ENCODE results near the gene SPHK2.

Gene SPHK2

GRCh38 chr19:48614436-48615230, 4.7 kb upstream of the SPHK2 start, which contains the start of gene FAM83E:
FAM83E (minus strand) TSS chr19:48615076; CDS start chr19:48613372, 1,704 bp downstream.
- no peak for DNase-seq
- Histone ChIP-seq H3K27me3 (replicated peaks; ENCODE audit: control insufficient read depth, insufficient read depth, low read length, poor library complexity, severe bottlenecking) (no peaks in the 10 kb centered on the region), H3K4me3 (ENCODE audit: insufficient read depth, low read depth, low read length, poor library complexity, severe bottlenecking) (no peak within 1 kb of the TSS), H3K27ac (ENCODE audit: insufficient read depth, low read length, poor library complexity, severe bottlenecking) (no peak within 1 kb of the TSS), H3K9me3 (ENCODE audit: control insufficient read depth, low read length) (no peaks in the 10 kb centered on the region), H3K4me1 (ENCODE audit: control insufficient read depth, insufficient read depth, low read length, poor library complexity, severe bottlenecking) (peaks cover 29% of the 10 kb centered on the region), H3K36me3 (ENCODE audit: control insufficient read depth, insufficient read depth, low read length) (peaks cover 32% of the 10 kb centered on the region)

DNA sequence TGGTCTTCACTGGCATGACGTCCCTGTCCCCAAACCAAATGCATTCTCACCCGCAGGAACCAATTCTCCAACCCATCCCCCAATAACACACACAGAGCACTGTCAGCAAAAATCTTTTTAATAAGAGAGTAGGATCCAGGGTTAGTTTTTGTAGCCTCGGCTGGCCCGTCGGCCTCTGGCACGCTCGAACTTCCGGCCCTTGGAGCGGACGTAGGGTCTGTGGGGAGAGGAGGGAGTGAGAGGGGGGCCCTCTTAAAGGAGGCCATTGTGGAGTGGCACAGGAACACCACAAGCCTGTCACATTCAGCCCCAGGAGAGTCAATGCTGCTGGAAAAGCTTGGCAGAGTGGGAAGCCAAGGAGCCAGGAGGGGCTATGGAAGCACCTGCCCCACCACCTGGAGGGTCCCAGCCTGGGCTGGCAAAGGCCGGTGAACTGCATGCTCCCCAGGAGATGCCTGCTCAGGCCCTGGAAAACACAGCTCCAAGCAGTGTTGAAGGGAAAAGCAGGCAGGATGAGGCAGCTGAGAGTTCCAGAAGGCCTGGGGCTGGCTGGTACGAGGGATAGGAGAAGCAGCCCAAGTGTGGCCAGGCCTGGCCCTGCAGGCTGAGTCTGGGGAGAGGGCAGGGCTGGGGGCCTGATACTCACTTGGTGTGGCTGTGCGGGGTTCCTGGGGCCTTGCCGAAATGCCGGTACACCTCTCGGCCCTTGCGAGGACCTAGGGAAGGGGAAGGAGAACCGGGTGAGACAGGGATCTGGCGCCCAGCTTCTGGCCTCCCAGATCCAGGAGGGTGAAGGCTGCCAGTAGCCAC, 3.9 kb upstream of the SPHK2 start:
- Histone ChIP-seq H3K27ac (ENCODE audit: insufficient read depth, low read length, poor library complexity, severe bottlenecking) (no peak overlapping the region), H3K4me3 (ENCODE audit: insufficient read depth, low read depth, low read length, poor library complexity, severe bottlenecking) (no peak overlapping the region), H3K9me3 (ENCODE audit: control insufficient read depth, low read length) (no peaks in the 10 kb centered on the region), H3K36me3 (ENCODE audit: control insufficient read depth, insufficient read depth, low read length) (peaks cover 32% of the 10 kb centered on the region), H3K27me3 (replicated peaks; ENCODE audit: control insufficient read depth, insufficient read depth, low read length, poor library complexity, severe bottlenecking) (no peaks in the 10 kb centered on the region), H3K4me1 (ENCODE audit: control insufficient read depth, insufficient read depth, low read length, poor library complexity, severe bottlenecking) (peaks cover 32% of the 10 kb centered on the region)
- DNase-seq, result no peak

- H3K4me1 ChIP-seq (ENCODE audit: control insufficient read depth, insufficient read depth, low read length, poor library complexity, severe bottlenecking), result peaks cover 32% of the 10 kb centered on the region
- H3K36me3 ChIP-seq (ENCODE audit: control insufficient read depth, insufficient read depth, low read length), result peaks cover 32% of the 10 kb centered on the region
- no peaks in the 10 kb centered on the region for H3K9me3 ChIP-seq (ENCODE audit: control insufficient read depth, low read length)
- H3K27ac ChIP-seq (ENCODE audit: insufficient read depth, low read length, poor library complexity, severe bottlenecking), result peak overlapping the region; percentile 88
- no peak overlapping the region for H3K4me3 ChIP-seq (ENCODE audit: insufficient read depth, low read depth, low read length, poor library complexity, severe bottlenecking)
- H3K27me3 ChIP-seq (replicated peaks; ENCODE audit: control insufficient read depth, insufficient read depth, low read length, poor library complexity, severe bottlenecking), result no peaks in the 10 kb centered on the region
- no peak for DNase-seq
Observed at GRCh38 chr19:48616041-48616436, 3.3 kb upstream of the SPHK2 start.

GRCh38 chr19:48616491-48617056, 2.7 kb upstream of the SPHK2 start:
- Histone ChIP-seq H3K4me1 (ENCODE audit: control insufficient read depth, insufficient read depth, low read length, poor library complexity, severe bottlenecking) (peaks cover 32% of the 10 kb centered on the region), H3K9me3 (ENCODE audit: control insufficient read depth, low read length) (no peaks in the 10 kb centered on the region), H3K36me3 (ENCODE audit: control insufficient read depth, insufficient read depth, low read length) (peaks cover 32% of the 10 kb centered on the region), H3K27me3 (replicated peaks; ENCODE audit: control insufficient read depth, insufficient read depth, low read length, poor library complexity, severe bottlenecking) (no peaks in the 10 kb centered on the region), H3K27ac (ENCODE audit: insufficient read depth, low read length, poor library complexity, severe bottlenecking) (peak overlapping the region; percentile 88), H3K4me3 (ENCODE audit: insufficient read depth, low read depth, low read length, poor library complexity, severe bottlenecking) (no peak overlapping the region)
- DNase-seq, result no peak

- no peak for DNase-seq
- Histone ChIP-seq H3K4me1 (ENCODE audit: control insufficient read depth, insufficient read depth, low read length, poor library complexity, severe bottlenecking) (peaks cover 32% of the 10 kb centered on the region), H3K27me3 (replicated peaks; ENCODE audit: control insufficient read depth, insufficient read depth, low read length, poor library complexity, severe bottlenecking) (no peaks in the 10 kb centered on the region), H3K4me3 (ENCODE audit: insufficient read depth, low read depth, low read length, poor library complexity, severe bottlenecking) (peak overlapping the region; percentile 93), H3K9me3 (ENCODE audit: control insufficient read depth, low read length) (no peaks in the 10 kb centered on the region), H3K36me3 (ENCODE audit: control insufficient read depth, insufficient read depth, low read length) (peaks cover 32% of the 10 kb centered on the region), H3K27ac (ENCODE audit: insufficient read depth, low read length, poor library complexity, severe bottlenecking) (peak overlapping the region; percentile 88)
Observed at GRCh38 chr19:48617146-48617937, 2.0 kb upstream of the SPHK2 start.

DNA sequence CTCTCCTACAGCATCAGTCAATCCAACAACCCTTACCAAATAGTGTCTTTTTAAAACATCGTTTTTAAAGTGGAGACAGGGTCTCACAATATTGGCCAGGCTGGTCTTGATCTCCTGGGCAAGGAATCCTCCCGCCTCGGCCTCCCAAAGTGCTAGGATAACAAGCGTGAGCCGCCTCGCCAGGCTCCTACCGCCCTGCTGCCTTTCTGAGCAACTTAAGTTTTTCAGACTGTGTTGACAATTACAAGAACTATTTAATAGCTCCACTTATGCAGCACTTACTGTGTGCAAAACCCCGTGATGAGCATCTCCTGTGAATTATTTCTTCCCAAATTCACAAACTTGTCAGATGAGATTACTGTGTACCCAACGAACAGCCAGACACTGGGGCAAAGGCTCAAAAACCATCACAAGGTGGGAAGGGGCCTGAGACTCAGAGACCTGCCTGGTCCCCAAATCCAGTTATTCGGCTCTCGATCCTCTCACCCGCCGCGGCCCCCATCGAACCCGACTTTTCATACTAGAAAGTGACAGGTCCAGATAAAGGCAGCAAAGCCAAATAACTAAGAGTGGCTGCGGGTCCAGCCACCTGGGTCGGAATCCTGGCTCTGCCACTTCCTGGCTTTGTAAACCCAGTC, 909 bp upstream of the SPHK2 start:
- Histone ChIP-seq H3K36me3 (ENCODE audit: control insufficient read depth, insufficient read depth, low read length) (peaks cover 32% of the 10 kb centered on the region), H3K27ac (ENCODE audit: insufficient read depth, low read length, poor library complexity, severe bottlenecking) (peak overlapping the region; percentile 88), H3K9me3 (ENCODE audit: control insufficient read depth, low read length) (no peaks in the 10 kb centered on the region), H3K4me3 (ENCODE audit: insufficient read depth, low read depth, low read length, poor library complexity, severe bottlenecking) (peak overlapping the region; percentile 93), H3K4me1 (ENCODE audit: control insufficient read depth, insufficient read depth, low read length, poor library complexity, severe bottlenecking) (peaks cover 36% of the 10 kb centered on the region), H3K27me3 (replicated peaks; ENCODE audit: control insufficient read depth, insufficient read depth, low read length, poor library complexity, severe bottlenecking) (no peaks in the 10 kb centered on the region)
- no peak for DNase-seq

- Histone ChIP-seq H3K4me3 (ENCODE audit: insufficient read depth, low read depth, low read length, poor library complexity, severe bottlenecking) (peak overlapping the region; percentile 93), H3K27me3 (replicated peaks; ENCODE audit: control insufficient read depth, insufficient read depth, low read length, poor library complexity, severe bottlenecking) (no peaks in the 10 kb centered on the region), H3K9me3 (ENCODE audit: control insufficient read depth, low read length) (no peaks in the 10 kb centered on the region), H3K27ac (ENCODE audit: insufficient read depth, low read length, poor library complexity, severe bottlenecking) (peak overlapping the region; percentile 88), H3K36me3 (ENCODE audit: control insufficient read depth, insufficient read depth, low read length) (peaks cover 28% of the 10 kb centered on the region), H3K4me1 (ENCODE audit: control insufficient read depth, insufficient read depth, low read length, poor library complexity, severe bottlenecking) (peaks cover 46% of the 10 kb centered on the region)
- no peak for DNase-seq
Observed at GRCh38 chr19:48619692-48620585, 633 bp downstream of the SPHK2 start.

GRCh38 chr19:48623556-48624066, 4.3 kb downstream of the SPHK2 start:
- no peaks in the 10 kb centered on the region for H3K27me3 ChIP-seq (replicated peaks; ENCODE audit: control insufficient read depth, insufficient read depth, low read length, poor library complexity, severe bottlenecking)
- peak overlapping the region; percentile 39 for H3K4me3 ChIP-seq (ENCODE audit: insufficient read depth, low read depth, low read length, poor library complexity, severe bottlenecking)
- H3K4me1 ChIP-seq (ENCODE audit: control insufficient read depth, insufficient read depth, low read length, poor library complexity, severe bottlenecking), result peaks cover 24% of the 10 kb centered on the region
- H3K27ac ChIP-seq (ENCODE audit: insufficient read depth, low read length, poor library complexity, severe bottlenecking), result peak overlapping the region; percentile 58
- no peaks in the 10 kb centered on the region for H3K9me3 ChIP-seq (ENCODE audit: control insufficient read depth, low read length)
- no peak for DNase-seq
- no peaks in the 10 kb centered on the region for H3K36me3 ChIP-seq (ENCODE audit: control insufficient read depth, insufficient read depth, low read length)
